Chondrocyte (in vitro differentiated cells): ENCODE results near the gene GDF9. TPM values are rescaled to one million over a fixed set of nuclear protein-coding genes. Genes with fewer than 3 reads are reported as not detected.
"Not testable (repeated sequence)": the region's sequence is repeated elsewhere in the genome, so short reads cannot be mapped to it uniquely, and the experiment has no call there.

Experiments
- DNase-seq: peaks from one replicate; pipeline ENCODE4 v3.0.0; 2021; ENCODE audit warnings: mixed read lengths, low spot score
- H3K27ac Mint-ChIP-seq: one replicate; pipeline ENCODE4 v1.8.0; 2021; ENCODE audit warnings: mild to moderate bottlenecking, moderate library complexity, mixed read lengths; ENCODE audit not compliant: unreplicated experiment
- H3K27me3 Mint-ChIP-seq: 2 replicates; pipeline ENCODE4 v1.8.0; 2021; ENCODE audit warnings: low read depth, mixed read lengths
- H3K36me3 Mint-ChIP-seq: 2 replicates; pipeline ENCODE4 v1.8.0; 2021; ENCODE audit warnings: low read depth, mixed read lengths
- H3K4me1 Mint-ChIP-seq: 2 replicates; pipeline ENCODE4 v1.8.0; 2021; ENCODE audit warnings: low read depth, mild to moderate bottlenecking, mixed read lengths
- H3K4me3 Mint-ChIP-seq: one replicate; pipeline ENCODE4 v1.8.0; 2021; ENCODE audit warnings: mild to moderate bottlenecking, moderate library complexity, mixed read lengths; ENCODE audit not compliant: unreplicated experiment
- H3K9me3 Mint-ChIP-seq: 2 replicates; pipeline ENCODE4 v1.8.0; 2021; ENCODE audit warnings: low read depth, mixed read lengths
- total RNA-seq: library from RNA; stranded (reverse); gene quantifications from 3 replicates; pipeline ENCODE4 v1.2.1, GENCODE V29; 2021
- TF ChIP-seq, protein P1 (sequence below): fragments of 200-600 bp; sonication (generic); IDR thresholded peaks from 2 replicates; pipeline ENCODE4 v1.5.0; 2021; ENCODE audit warnings: antibody characterized with exemption, mild to moderate bottlenecking, moderate library complexity

GDF9 gene
- total RNA-seq, 1 donor from 2014 or later = 0.30 TPM

DNA sequence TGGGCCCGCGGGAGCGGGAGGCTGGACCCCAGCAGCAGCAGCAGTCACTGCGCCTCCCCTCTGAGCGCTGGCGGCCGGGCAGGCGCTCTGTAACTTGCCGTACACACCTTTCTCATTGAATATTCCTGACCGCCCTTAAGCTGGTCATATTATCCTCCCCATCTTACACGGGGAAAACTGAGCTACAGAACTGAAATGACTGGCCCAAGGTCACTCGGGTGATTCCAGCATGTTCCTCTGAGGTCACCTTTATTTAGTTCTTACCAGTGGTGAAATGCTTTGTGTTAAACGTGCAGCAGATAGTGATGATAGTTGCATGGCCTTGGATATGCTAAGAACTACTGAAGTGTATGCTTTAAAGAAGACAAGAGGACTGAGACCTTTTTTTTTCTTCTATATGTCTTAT, 780 bp upstream of the GDF9 start:
- Mint-ChIP-seq H3K27ac (peak overlapping the region; percentile 100), H3K4me1 (peaks cover 25% of the 10 kb centered on the region), H3K4me3 (peak overlapping the region; percentile 100), H3K27me3 (no peaks in the 10 kb centered on the region), H3K9me3 (no peaks in the 10 kb centered on the region), H3K36me3 (peaks cover 4% of the 10 kb centered on the region)
- TF ChIP-seq, protein P1, sequence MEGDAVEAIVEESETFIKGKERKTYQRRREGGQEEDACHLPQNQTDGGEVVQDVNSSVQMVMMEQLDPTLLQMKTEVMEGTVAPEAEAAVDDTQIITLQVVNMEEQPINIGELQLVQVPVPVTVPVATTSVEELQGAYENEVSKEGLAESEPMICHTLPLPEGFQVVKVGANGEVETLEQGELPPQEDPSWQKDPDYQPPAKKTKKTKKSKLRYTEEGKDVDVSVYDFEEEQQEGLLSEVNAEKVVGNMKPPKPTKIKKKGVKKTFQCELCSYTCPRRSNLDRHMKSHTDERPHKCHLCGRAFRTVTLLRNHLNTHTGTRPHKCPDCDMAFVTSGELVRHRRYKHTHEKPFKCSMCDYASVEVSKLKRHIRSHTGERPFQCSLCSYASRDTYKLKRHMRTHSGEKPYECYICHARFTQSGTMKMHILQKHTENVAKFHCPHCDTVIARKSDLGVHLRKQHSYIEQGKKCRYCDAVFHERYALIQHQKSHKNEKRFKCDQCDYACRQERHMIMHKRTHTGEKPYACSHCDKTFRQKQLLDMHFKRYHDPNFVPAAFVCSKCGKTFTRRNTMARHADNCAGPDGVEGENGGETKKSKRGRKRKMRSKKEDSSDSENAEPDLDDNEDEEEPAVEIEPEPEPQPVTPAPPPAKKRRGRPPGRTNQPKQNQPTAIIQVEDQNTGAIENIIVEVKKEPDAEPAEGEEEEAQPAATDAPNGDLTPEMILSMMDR = no peak
- no peak for DNase-seq

DNA sequence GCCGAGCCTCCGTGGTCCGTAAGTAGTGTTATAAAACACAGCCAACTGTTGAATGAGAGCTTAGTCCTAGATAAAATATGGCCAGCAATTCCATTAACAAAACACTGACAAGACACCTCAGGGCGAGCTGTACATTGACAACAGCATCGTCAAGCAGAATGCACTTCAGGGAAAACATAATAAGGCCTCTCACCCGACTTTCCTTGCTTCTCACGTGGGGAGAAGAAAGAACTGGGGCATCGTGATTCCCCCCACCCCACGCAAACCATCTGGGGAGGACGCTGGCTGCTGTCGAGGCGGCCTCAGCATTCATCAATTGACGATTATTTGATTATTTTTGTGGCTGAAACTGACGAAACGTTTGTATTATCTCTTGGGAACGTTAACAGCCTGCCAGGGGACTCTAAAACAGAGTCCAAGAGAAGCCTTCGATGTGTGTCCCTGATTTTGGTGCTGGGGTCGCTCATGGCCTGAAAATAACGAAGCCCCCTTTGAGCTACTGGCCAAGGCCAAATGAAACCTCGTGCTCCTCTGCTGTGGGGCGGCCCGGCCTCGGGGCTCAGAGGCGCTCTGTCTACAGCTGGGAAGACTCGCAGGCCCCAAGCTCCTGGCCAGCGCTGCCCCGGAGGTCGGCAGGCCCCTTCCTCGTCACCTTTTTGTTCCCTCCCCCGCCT, 464 bp downstream of the GDF9 start:
- Mint-ChIP-seq H3K4me1 (peaks cover 25% of the 10 kb centered on the region), H3K27me3 (no peaks in the 10 kb centered on the region), H3K9me3 (no peaks in the 10 kb centered on the region), H3K27ac (peak overlapping the region; percentile 100), H3K36me3 (peaks cover 4% of the 10 kb centered on the region), H3K4me3 (peak overlapping the region; percentile 100)
- no peak for DNase-seq
- TF ChIP-seq, protein P1 = no peak

DNA sequence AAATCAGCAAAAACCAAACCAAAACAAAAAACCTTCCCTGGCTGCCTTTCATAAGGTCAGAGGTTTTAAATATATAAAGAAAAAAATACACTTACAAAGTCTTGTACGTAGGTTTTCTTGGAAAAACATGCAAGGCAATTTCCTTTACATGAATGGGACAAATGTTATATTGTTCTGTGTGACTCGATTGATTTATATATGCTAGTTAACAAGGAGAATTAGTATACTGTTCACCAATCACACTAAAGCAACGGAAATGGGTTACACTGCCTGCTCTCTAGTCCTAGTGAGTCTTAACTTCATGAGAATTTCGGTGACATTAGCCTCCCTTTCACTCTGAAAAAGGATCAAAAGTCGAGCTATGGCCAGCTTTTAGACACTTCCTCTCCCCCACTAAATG, 5.5 kb downstream of the GDF9 start:
- no peak overlapping the region for H3K4me3 Mint-ChIP-seq
- H3K36me3 Mint-ChIP-seq = no peaks in the 10 kb centered on the region
- no peaks in the 10 kb centered on the region for H3K9me3 Mint-ChIP-seq
- TF ChIP-seq, protein P1 = no peak
- DNase-seq = no peak
- no peak overlapping the region for H3K27ac Mint-ChIP-seq
- no peaks in the 10 kb centered on the region for H3K27me3 Mint-ChIP-seq
- peaks cover 3% of the 10 kb centered on the region for H3K4me1 Mint-ChIP-seq

DNA sequence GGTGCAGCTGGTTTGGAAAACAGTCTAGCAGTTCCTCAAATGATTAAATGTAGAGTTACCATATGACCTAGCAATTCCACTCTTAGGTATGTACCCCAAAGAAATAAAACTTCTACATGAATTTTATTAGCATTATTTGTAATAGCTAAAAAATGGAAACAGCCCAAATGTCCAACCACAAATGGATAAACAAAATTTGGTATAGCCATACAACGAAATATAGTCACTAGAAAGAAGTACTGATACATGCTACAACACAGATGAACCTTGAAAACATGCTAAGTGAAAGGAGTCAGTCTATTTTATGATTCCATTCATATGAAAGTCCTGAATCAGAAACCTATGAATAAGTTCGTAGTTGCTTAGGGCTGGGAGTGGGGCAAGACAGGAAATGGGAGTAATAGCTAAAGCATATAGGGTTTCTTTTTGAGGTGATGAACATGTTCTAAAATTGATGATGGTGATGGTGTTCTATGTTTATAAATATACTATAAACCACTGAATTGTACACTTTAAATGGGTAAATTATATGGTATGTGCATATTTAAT, 6.3 kb downstream of the GDF9 start:
- Mint-ChIP-seq H3K36me3 (no peaks in the 10 kb centered on the region), H3K27ac (no peak overlapping the region), H3K4me3 (no peak overlapping the region), H3K4me1 (no peaks in the 10 kb centered on the region), H3K27me3 (peaks cover 2% of the 10 kb centered on the region), H3K9me3 (no peaks in the 10 kb centered on the region)
- DNase-seq = no peak
- TF ChIP-seq, protein P1 = no peak

DNA sequence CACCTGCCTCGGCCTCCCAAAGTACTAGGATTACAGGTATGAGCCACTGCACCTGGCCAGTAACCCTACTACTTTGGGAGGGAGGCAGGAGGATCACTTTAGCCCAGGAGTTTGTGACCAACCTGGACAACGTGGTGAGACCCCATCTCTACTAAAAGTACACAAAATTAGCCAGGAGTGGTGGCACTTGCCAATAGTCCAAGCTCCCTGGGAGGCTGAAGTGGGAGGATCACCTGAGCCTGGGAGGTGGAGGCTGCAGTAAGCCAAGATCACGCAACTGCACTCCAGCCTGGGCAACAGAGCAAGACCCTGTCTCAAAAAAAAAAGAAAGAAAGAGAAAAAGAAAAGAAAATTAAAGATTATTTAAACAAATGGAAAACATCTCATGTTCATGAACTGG, 10.3 kb downstream of the GDF9 start:
- Mint-ChIP-seq H3K9me3 (no peaks in the 10 kb centered on the region), H3K27ac (no peak overlapping the region), H3K36me3 (no peaks in the 10 kb centered on the region), H3K27me3 (peaks cover 2% of the 10 kb centered on the region), H3K4me3 (no peak overlapping the region), H3K4me1 (no peaks in the 10 kb centered on the region)
- no peak for DNase-seq
- TF ChIP-seq, protein P1 = no peak

DNA sequence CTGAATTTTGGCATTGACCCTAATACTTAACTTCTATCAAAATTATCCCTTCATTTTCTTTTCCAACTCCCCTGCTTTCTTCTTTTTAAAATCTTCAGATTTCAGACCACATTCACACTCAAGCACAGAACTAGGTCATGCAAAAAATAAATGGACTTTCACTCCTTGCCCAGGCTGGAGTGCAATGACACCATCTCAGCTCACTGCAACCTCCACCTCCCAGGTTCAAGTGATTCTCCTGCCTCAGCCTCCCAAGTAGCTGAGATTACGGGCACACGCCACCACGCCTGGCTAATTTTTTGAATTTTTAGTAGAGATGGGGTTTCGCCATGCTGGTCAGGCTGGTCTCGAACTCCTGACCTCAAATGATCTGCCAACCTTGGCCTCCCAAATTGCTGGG, 11.3 kb downstream of the GDF9 start:
- not testable (repeated sequence) for H3K4me3 Mint-ChIP-seq, H3K36me3 Mint-ChIP-seq, H3K27ac Mint-ChIP-seq, H3K27me3 Mint-ChIP-seq, H3K9me3 Mint-ChIP-seq, DNase-seq, H3K4me1 Mint-ChIP-seq
